ENCODE measurements around the gene GLYATL1B.
"Not testable (repeated sequence)": the region's sequence is repeated elsewhere in the genome, so short reads cannot be mapped to it uniquely, and the experiment has no call there.

GLYATL1B gene

DNA sequence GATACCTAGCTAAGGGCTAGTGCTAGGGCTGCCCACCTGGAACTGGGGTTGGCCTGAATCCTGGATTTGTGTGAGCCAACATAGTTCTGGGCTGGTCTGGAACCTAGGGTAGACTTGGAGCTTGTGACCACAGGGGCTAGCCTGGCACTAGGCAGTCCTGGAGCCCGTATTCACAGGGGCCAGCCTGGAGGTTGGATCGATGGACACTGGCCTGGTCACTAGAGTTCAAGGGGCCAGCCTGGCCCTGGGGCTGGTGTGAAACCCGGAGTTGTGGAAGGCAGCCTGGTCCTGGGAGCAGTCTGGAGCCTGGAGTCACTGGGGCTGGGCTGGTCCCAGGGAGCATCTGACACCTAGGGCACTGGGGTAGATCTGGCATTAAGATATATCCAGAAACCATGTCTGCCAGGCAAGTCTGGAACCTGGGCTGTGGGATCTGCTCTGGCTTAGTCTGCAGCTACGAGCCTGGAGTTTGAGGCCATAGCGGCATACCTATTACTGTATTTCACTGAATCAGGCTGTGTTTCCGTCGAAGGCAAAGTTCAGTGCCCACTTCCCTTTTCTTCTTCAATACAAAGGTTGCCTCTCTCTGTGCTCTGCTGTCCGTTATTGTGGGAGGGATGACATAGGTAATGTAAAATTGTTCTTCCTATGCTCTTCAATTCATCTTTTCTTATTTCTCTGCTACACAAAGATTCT, 9.1 kb upstream of the GLYATL1B start:
- Mint-ChIP-seq H3K36me3 (ENCODE audit: insufficient read depth) (peaks cover 2% of the 10 kb centered on the region), H3K27ac (no peak overlapping the region), H3K27me3 (peaks cover 39 to 52% of the 10 kb centered on the region in 2 donors), H3K4me3 (no peak overlapping the region), H3K9me3 (no peaks in the 10 kb centered on the region), H3K4me1 (ENCODE audit: low read depth in 2 of 2) (no peaks in the 10 kb centered on the region)
- DNase-seq = no peak
- ATAC-seq (replicated peaks) = no peak

GRCh38 chr11:59078435-59078834, 7.7 kb upstream of the GLYATL1B start:
- Mint-ChIP-seq H3K27ac (no peak overlapping the region), H3K4me1 (ENCODE audit: low read depth in 2 of 2) (no peaks in the 10 kb centered on the region), H3K36me3 (ENCODE audit: insufficient read depth) (peaks cover 2% of the 10 kb centered on the region), H3K9me3 (no peaks in the 10 kb centered on the region), H3K27me3 (peaks cover 38 to 51% of the 10 kb centered on the region in 2 donors), H3K4me3 (no peak overlapping the region)
- DNase-seq (no peak), ATAC-seq (replicated peaks) (no peak)

DNA sequence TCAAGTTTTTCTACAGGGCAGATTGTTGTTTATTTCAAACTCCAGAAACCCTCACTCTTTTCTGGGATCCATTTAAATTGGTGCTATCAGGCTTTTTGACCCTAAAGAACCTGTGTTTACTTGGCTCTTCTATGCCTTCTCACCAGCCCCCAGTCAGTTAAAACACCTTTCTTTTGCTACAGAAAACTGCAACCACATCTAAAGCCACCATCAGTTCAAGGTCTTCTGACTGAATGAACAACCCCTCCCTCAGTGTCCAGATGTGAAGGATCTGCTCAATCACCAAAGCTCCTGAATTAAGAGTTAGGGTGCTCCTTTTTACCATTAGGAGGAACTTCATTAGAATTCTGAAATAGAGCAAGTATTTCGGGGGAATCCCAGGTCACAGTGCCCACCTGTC, 7.0 kb upstream of the GLYATL1B start:
- Mint-ChIP-seq H3K4me1 (ENCODE audit: low read depth in 2 of 2) (no peaks in the 10 kb centered on the region), H3K4me3 (no peak overlapping the region), H3K27me3 (peaks cover 41 to 57% of the 10 kb centered on the region in 2 donors), H3K36me3 (ENCODE audit: insufficient read depth) (peaks cover 2% of the 10 kb centered on the region), H3K9me3 (no peaks in the 10 kb centered on the region), H3K27ac (no peak overlapping the region)
- no peak for DNase-seq
- no peak for ATAC-seq (replicated peaks)

DNA sequence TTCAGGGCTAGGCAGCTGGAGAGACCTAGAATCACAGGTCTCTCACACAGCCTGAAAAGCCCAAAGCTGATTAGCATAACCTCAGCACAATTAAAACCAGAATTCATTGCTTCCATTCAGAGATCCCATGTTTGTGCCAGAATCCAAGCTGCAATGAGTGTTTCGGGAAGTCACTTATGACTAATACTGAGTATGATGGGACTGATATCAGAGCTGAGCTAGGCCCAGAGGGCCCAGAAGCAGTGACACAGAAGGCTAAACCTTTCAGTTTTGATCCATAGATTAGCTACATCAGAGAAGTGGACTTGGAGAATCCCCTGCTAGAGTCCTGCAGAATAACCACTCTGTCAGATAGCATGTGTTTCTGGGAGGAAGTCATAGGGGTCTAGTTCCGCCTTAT, 5.7 kb upstream of the GLYATL1B start:
- not testable (repeated sequence) for H3K4me1 Mint-ChIP-seq (ENCODE audit: low read depth in 2 of 2); DNase-seq; H3K36me3 Mint-ChIP-seq (ENCODE audit: insufficient read depth); ATAC-seq (replicated peaks); H3K9me3 Mint-ChIP-seq; H3K27ac Mint-ChIP-seq; H3K4me3 Mint-ChIP-seq
- peaks cover 33 to 57% of the 10 kb centered on the region in 2 donors for H3K27me3 Mint-ChIP-seq

DNA sequence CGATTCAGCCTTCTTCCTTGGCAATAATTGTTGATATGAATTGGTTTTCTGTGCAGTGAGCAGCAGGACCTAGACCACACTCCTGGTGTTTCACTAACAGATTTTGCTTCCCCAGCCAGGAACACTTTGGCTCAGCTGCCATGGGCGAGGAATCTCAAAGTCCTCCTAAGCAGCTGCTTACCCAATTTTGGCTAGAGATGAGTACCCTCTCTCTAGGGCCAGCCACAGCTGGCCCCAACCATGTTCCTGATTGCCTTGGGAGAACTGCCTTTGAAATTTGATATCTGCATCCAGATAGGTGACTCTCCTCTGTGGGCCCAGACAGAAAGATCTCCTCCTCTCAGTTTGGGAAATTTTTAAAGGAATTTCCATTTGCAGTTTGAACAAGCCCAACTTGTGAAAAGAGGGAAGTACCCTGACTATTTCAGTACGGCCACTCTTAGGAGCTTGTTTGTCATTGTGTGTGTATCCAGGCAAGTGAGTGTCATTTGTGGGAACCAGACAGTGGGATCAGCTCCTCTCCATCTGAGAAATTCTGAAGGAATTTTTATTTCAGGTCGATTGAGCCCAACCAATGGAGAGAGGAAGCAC, 4.6 kb upstream of the GLYATL1B start:
- H3K36me3 Mint-ChIP-seq (ENCODE audit: insufficient read depth); ATAC-seq (replicated peaks); H3K9me3 Mint-ChIP-seq; H3K27ac Mint-ChIP-seq; H3K4me1 Mint-ChIP-seq (ENCODE audit: low read depth in 2 of 2); H3K4me3 Mint-ChIP-seq; DNase-seq: not testable (repeated sequence)
- H3K27me3 Mint-ChIP-seq = peaks cover 26 to 57% of the 10 kb centered on the region in 2 donors

- Mint-ChIP-seq H3K4me1 (ENCODE audit: low read depth in 2 of 2) (no peaks in the 10 kb centered on the region), H3K4me3 (no peak overlapping the region), H3K36me3 (ENCODE audit: insufficient read depth) (no peaks in the 10 kb centered on the region), H3K9me3 (no peaks in the 10 kb centered on the region), H3K27me3 (peaks cover 50 to 68% of the 10 kb centered on the region in 2 donors), H3K27ac (no peak overlapping the region)
- DNase-seq (no peak), ATAC-seq (replicated peaks) (no peak)
Measured at GRCh38 chr11:59088162-59088561, 2.1 kb downstream of the GLYATL1B start.

DNA sequence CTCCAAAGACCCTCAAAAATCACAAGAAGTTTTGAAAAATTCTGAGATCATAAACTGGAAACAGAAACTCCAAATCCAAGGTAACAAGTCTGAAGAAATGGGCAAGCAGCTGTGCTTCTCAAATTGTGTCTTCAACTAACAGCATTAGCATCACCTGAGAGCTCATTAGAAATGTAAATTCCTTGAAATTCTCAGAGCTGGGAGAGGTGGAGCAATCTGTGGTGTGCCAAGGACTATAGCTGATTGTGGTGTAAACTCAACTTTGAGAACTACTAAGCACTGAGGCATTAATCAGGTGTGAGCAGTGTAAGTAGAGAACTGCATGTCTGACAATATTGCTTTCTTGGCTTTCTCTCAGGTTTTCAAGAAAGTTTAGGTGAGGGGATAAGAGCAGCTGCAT, 7.5 kb downstream of the GLYATL1B start:
- DNase-seq; H3K27ac Mint-ChIP-seq; H3K4me1 Mint-ChIP-seq (ENCODE audit: low read depth in 2 of 2); H3K4me3 Mint-ChIP-seq; H3K9me3 Mint-ChIP-seq; ATAC-seq (replicated peaks); H3K36me3 Mint-ChIP-seq (ENCODE audit: insufficient read depth): not testable (repeated sequence)
- peaks cover 52 to 65% of the 10 kb centered on the region in 2 donors for H3K27me3 Mint-ChIP-seq

GRCh38 chr11:59095225-59095624, 9.1 kb downstream of the GLYATL1B start:
- H3K36me3 Mint-ChIP-seq (ENCODE audit: insufficient read depth); H3K27ac Mint-ChIP-seq; DNase-seq; ATAC-seq (replicated peaks); H3K4me3 Mint-ChIP-seq; H3K9me3 Mint-ChIP-seq; H3K4me1 Mint-ChIP-seq (ENCODE audit: low read depth in 2 of 2): not testable (repeated sequence)
- peaks cover 56 to 73% of the 10 kb centered on the region in 2 donors for H3K27me3 Mint-ChIP-seq

DNA sequence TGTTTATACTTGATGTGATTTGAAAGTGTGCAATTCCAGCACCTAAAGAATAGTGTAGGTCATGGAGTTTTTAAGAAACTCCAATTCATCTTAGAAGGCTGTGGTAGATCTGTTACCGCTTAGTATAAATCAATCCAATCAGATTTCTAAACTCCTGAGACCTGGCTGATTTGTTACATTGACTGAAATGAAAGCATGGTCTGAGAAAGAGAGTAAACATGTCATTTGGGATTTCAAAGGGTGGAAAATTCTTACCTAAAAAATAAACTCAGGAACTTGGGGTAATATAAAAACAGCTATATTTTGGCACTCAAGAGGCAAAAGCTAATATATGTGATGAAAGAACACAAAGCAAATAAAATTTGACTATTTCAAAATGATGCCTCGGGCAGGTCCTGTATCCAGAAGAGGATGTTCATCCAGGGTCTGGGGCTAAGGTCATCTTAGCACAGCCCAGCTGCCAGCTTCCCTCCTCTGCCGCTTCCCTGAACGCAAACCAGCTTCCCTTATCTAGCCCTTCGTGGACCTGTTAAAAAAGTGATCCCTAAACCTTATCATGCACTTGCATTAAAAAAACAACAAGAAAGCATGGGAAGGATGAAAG, 10.0 kb downstream of the GLYATL1B start:
- H3K4me3 Mint-ChIP-seq; H3K27ac Mint-ChIP-seq; H3K9me3 Mint-ChIP-seq; ATAC-seq (replicated peaks); H3K36me3 Mint-ChIP-seq (ENCODE audit: insufficient read depth); DNase-seq; H3K4me1 Mint-ChIP-seq (ENCODE audit: low read depth in 2 of 2): not testable (repeated sequence)
- H3K27me3 Mint-ChIP-seq = peaks cover 58 to 73% of the 10 kb centered on the region in 2 donors

DNA sequence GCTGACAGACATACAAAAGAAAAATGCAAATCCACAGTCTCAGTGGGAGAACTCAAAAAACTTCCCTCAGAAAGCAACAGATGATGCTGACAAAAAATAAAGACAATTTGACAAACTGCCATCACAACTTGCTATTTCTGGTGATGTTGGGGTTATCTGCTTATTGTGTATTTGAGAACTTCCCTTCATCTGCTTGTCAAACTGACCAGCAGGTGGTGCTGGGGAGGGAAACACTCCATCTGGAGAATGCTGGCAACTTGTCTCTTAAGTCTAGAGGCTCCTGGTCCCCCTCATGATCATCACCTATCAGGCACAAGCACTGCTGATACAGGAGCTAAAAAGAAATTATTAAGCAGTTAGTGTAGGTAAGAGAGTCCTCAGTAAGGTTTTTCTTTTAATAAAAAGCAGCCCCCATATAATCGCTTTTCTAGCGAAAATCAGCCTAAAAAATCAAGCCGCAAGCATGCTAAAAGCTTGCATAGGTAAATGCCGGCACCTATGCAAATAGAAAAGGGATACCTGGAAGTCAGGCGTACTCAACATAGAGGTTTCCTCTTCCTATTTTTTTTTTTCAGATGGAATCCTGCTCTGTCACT, 11.1 kb downstream of the GLYATL1B start:
- peaks cover 61 to 77% of the 10 kb centered on the region in 2 donors for H3K27me3 Mint-ChIP-seq
- peak; percentile 80 for ATAC-seq (replicated peaks)

GRCh38 chr11:59097938-59098337, 11.8 kb downstream of the GLYATL1B start:
- not testable (repeated sequence) for DNase-seq; ATAC-seq (replicated peaks); H3K4me1 Mint-ChIP-seq (ENCODE audit: low read depth in 2 of 2); H3K4me3 Mint-ChIP-seq; H3K27ac Mint-ChIP-seq; H3K36me3 Mint-ChIP-seq (ENCODE audit: insufficient read depth); H3K9me3 Mint-ChIP-seq
- H3K27me3 Mint-ChIP-seq = peaks cover 54 to 74% of the 10 kb centered on the region in 2 donors

More for the DNA sequence above, 11.1 kb downstream of the GLYATL1B start:
- peaks cover 4 to 5% of the 10 kb centered on the region in 2 donors for H3K4me1 Mint-ChIP-seq (ENCODE audit: low read depth in 2 of 2)
- no peaks in the 10 kb centered on the region for H3K9me3 Mint-ChIP-seq
- peak; percentile 64 to 65 (median 64) for DNase-seq
- no peak overlapping the region for H3K4me3 Mint-ChIP-seq
- no peak overlapping the region for H3K27ac Mint-ChIP-seq
- no peaks in the 10 kb centered on the region for H3K36me3 Mint-ChIP-seq (ENCODE audit: insufficient read depth)

DNA sequence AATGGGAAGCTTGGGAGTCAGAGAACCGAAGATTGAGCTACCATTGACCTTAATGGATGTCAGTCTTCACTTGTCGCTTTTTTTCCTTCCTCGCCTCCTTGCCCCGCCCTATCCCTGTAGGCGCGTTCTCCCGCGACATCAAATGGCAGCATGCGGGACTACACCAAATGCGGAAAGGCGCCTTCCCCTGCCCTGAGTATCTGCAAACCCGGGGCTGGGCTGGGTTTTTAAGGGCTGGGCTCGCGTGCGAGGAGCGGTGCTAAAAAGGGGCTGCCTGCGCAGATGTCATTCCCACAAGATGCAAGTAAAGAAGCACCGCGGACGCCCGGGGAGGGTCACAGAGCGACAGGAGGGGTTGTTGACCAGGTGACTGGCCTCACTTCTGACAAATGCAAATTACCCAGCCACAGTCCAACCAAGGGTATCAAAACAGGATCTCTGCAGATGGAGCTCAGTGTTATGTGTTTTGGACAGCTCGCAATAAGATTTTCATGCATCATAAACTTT, 16.2 kb downstream of the GLYATL1B start:
- Mint-ChIP-seq H3K36me3 (ENCODE audit: insufficient read depth) (no peaks in the 10 kb centered on the region), H3K27ac (no peak overlapping the region), H3K4me3 (peak overlapping the region; percentile 62 to 70), H3K27me3 (peaks cover 46 to 54% of the 10 kb centered on the region in 2 donors), H3K9me3 (no peaks in the 10 kb centered on the region), H3K4me1 (ENCODE audit: low read depth in 2 of 2) (peaks cover 18 to 24% of the 10 kb centered on the region in 2 donors)
- ATAC-seq (replicated peaks) (peak; percentile 40), DNase-seq (peak in 2 of 3 experiments; percentile 14 to 21)
